ENCODE measurements around the gene KAT8.
A peak's percentile ranks its signal among the peaks of the same experiment; 100 is the strongest.

GRCh38 chr16:31073142-31073969 is 44.1 kb upstream of the KAT8 start:
- TF ChIP-seq CTCF (IDR thresholded peaks at IDR 0.05), result peak in 1 of 6 experiments; percentile 17
- TF ChIP-seq POLR2A (IDR thresholded peaks at IDR 0.05), result peak in 1 of 2 donors; percentile 30
